Osteocyte (in vitro differentiated cells): Measurements from ENCODE around the gene PTPRG. TPM values are rescaled to one million over a fixed set of nuclear protein-coding genes. Genes with fewer than 3 reads are reported as not detected.

ENCODE experiments used
- DNase-seq: peaks from one replicate; pipeline ENCODE4 v3.0.0; 2021; ENCODE audit warnings: mixed read lengths; ENCODE audit not compliant: unreplicated experiment; ENCODE audit errors: extremely low spot score
- H3K27ac Mint-ChIP-seq: one replicate; pipeline ENCODE4 v1.8.0; 2021; ENCODE audit warnings: mild to moderate bottlenecking, mixed read lengths; ENCODE audit not compliant: unreplicated experiment
- H3K27me3 Mint-ChIP-seq: one replicate; pipeline ENCODE4 v1.8.0; 2021; ENCODE audit warnings: mixed read lengths; ENCODE audit not compliant: unreplicated experiment
- H3K36me3 Mint-ChIP-seq: one replicate; pipeline ENCODE4 v1.8.0; 2021; ENCODE audit warnings: mixed read lengths; ENCODE audit not compliant: unreplicated experiment
- H3K4me1 Mint-ChIP-seq: one replicate; pipeline ENCODE4 v1.8.0; 2021; ENCODE audit warnings: mixed read lengths; ENCODE audit not compliant: unreplicated experiment
- H3K4me3 Mint-ChIP-seq: one replicate; pipeline ENCODE4 v1.8.0; 2021; ENCODE audit warnings: mild to moderate bottlenecking, moderate library complexity, mixed read lengths; ENCODE audit not compliant: unreplicated experiment
- H3K9me3 Mint-ChIP-seq: one replicate; pipeline ENCODE4 v1.8.0; 2021; ENCODE audit warnings: mixed read lengths; ENCODE audit not compliant: unreplicated experiment
- total RNA-seq: library from RNA; stranded (reverse); gene quantifications from 2 replicates; pipeline ENCODE4 v1.2.1, GENCODE V29; 2021
- TF ChIP-seq, protein P1 (sequence below): fragments of 200-600 bp; sonication (generic); IDR thresholded peaks from 2 replicates; pipeline ENCODE4 v1.5.0; 2021; ENCODE audit warnings: antibody characterized with exemption, mild to moderate bottlenecking, moderate library complexity

PTPRG gene
- total RNA-seq, 1 donor from 2014 or later: 48.1 TPM

DNA sequence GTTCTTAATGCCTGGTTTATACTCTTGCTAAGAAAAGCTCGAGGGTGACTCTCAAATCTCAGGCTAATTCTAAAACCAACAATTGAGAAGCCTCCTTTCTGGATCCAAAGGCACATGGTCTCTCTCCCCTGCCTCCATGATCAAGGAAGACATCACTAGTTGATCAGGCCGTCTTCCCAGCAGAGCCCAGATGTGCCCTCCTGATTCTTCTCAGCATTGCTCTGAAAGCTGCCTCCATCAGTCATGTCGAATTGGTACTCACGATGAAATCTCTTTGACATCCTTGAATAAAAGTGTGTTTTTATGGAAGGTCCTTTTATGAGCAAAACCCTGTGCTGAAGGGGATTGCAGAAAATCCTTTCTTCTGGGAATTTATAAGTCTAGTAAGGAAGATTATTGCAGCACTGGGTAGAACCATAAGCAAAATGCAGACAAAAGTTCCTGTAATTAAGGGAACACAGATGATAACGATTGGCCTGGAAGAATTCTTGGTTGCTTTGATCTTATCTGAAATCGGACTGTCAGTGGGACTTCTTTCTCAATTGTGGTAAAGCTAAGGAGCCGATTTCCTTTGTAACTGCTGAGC lies 345.9 kb downstream of the PTPRG start:
- no peaks in the 10 kb centered on the region for H3K36me3 Mint-ChIP-seq
- TF ChIP-seq, protein P1, sequence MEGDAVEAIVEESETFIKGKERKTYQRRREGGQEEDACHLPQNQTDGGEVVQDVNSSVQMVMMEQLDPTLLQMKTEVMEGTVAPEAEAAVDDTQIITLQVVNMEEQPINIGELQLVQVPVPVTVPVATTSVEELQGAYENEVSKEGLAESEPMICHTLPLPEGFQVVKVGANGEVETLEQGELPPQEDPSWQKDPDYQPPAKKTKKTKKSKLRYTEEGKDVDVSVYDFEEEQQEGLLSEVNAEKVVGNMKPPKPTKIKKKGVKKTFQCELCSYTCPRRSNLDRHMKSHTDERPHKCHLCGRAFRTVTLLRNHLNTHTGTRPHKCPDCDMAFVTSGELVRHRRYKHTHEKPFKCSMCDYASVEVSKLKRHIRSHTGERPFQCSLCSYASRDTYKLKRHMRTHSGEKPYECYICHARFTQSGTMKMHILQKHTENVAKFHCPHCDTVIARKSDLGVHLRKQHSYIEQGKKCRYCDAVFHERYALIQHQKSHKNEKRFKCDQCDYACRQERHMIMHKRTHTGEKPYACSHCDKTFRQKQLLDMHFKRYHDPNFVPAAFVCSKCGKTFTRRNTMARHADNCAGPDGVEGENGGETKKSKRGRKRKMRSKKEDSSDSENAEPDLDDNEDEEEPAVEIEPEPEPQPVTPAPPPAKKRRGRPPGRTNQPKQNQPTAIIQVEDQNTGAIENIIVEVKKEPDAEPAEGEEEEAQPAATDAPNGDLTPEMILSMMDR: no peak
- peaks cover 8% of the 10 kb centered on the region for H3K4me1 Mint-ChIP-seq
- no peak overlapping the region for H3K27ac Mint-ChIP-seq
- H3K27me3 Mint-ChIP-seq: peaks cover 3% of the 10 kb centered on the region
- DNase-seq: no peak
- H3K4me3 Mint-ChIP-seq: no peak overlapping the region
- no peaks in the 10 kb centered on the region for H3K9me3 Mint-ChIP-seq

DNA sequence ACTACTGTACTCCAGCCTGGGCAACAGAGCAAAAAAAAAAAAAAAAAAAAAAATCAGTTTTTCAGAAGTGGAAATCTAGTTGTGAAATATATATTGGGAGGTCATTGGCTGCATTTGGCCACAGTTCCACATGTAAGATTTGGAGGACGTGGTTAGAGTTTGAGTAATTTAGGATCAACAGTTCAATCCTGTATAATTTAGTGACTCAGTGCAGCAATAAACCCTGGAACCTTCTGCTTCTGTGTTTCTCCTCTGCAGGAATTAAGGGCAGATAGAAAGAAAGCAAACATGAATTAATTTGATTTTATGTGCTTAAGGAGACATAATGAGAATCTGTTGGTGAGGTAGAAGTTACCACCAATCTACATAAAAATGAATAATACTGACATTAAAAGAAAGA lies 347.0 kb downstream of the PTPRG start:
- H3K27me3 Mint-ChIP-seq: peaks cover 8% of the 10 kb centered on the region
- H3K27ac Mint-ChIP-seq: no peak overlapping the region
- no peaks in the 10 kb centered on the region for H3K9me3 Mint-ChIP-seq
- no peak for DNase-seq
- TF ChIP-seq, protein P1: no peak
- no peaks in the 10 kb centered on the region for H3K36me3 Mint-ChIP-seq
- H3K4me1 Mint-ChIP-seq: peaks cover 8% of the 10 kb centered on the region
- no peak overlapping the region for H3K4me3 Mint-ChIP-seq

DNA sequence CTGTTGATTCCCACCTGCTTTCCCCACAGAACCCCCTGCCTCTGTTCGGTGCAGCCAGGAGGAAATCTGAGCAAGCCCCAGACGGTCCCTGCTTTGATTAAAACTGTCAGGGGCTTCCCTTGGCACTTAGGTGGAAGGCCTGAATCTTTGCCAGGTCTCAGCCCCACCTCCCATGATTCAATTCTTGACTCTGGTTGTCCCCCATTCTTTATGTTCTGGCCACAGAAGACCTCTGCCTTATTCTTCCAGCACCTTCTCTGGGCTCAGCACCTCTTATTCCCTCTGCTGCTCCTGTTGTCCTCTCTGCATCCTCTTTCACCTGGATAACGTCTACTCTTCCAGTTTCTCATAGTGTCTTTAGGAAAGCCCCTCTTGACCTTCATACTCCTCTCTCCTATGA lies 349.4 kb downstream of the PTPRG start:
- H3K4me3 Mint-ChIP-seq: no peak overlapping the region
- TF ChIP-seq, protein P1: no peak
- H3K4me1 Mint-ChIP-seq: peaks cover 14% of the 10 kb centered on the region
- peaks cover 8% of the 10 kb centered on the region for H3K27me3 Mint-ChIP-seq
- H3K27ac Mint-ChIP-seq: no peak overlapping the region
- DNase-seq: no peak
- H3K9me3 Mint-ChIP-seq: no peaks in the 10 kb centered on the region
- no peaks in the 10 kb centered on the region for H3K36me3 Mint-ChIP-seq

DNA sequence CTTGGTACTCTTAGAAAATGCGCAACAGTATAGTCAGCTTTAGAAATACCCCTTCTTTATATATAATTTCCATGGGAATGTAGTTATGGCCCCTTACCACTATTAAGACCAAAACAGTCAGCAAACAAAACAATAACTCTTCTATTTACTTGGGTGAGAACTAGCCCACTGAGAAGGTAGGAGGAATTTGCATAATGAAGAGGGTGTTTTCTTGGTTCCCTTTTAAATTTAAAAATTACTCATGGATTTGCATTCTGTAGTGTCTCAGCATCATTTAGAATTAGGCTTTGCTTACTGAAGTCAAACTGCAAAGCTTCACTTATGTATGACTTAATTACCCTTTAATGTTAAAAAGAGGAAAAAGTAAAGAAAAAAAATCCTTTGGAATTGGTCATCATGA lies 350.8 kb downstream of the PTPRG start:
- Mint-ChIP-seq H3K4me3 (no peak overlapping the region), H3K9me3 (no peaks in the 10 kb centered on the region), H3K36me3 (no peaks in the 10 kb centered on the region), H3K27me3 (peaks cover 8% of the 10 kb centered on the region), H3K27ac (no peak overlapping the region), H3K4me1 (peaks cover 14% of the 10 kb centered on the region)
- DNase-seq: no peak
- TF ChIP-seq, protein P1: no peak

DNA sequence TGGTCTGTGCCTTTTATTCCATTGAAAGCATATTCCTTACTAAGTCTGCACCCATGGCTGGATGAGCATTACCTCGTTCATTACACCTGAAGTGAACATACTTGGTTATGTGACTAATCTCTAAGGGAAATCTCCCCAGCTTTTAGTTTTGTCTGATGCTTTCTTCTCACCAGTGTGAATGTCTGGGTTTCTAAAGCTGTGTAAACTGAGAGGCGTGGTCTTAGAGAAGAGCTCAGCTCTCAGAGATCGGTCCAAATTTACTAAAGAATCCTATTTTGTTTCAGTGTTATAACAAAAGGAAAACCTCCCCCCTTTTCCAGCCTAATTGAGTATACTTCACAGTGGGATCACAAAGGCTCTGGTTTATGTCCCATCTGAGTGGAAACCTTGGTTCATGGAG lies 352.3 kb downstream of the PTPRG start:
- TF ChIP-seq, protein P1: no peak
- no peaks in the 10 kb centered on the region for H3K36me3 Mint-ChIP-seq
- H3K4me3 Mint-ChIP-seq: no peak overlapping the region
- H3K27me3 Mint-ChIP-seq: peaks cover 8% of the 10 kb centered on the region
- no peak overlapping the region for H3K27ac Mint-ChIP-seq
- peaks cover 14% of the 10 kb centered on the region for H3K4me1 Mint-ChIP-seq
- no peaks in the 10 kb centered on the region for H3K9me3 Mint-ChIP-seq
- no peak for DNase-seq
